LHCN-M2 (cell line): ENCODE results near the gene SLIT2. TPM values are rescaled to one million over a fixed set of nuclear protein-coding genes. Genes with fewer than 3 reads are reported as not detected.

Experiments
- DNase-seq: peaks from one replicate; pipeline ENCODE4 v3.0.0-alpha.2; 2012; ENCODE audit warnings: low read depth
- total RNA-seq: library from RNA; depleted of rRNA; stranded (reverse); fragments of >200 nt; gene quantifications from 2 replicates; pipeline ENCODE4 v1.2.3, GENCODE V29; 2014

The SLIT2 gene
- total RNA-seq, 1 experiment from 2014 or later = 2.8 TPM

GRCh38 chr4:20265726-20266125 lies 14.0 kb downstream of the SLIT2 start:
- no peak for DNase-seq

GRCh38 chr4:20266215-20267082 lies 14.7 kb downstream of the SLIT2 start:
- DNase-seq = no peak

DNA sequence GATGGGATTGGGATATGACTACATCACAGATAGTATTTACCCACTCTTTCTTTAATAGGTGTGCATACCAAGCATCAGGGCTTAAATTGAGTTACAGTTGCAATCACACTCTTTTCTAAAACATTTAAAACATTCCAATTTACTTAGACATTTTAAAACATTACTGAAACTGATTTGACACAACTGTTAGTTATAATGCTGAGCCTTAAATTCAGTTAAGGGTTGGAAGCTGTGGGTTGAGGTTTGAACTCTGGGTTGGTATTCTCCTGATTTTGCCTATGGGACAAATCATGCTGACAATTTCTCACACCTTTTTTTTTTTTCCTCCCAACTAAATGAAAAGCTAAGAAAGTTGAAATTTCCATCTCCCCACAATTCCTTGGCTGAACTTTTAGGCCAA lies 16.3 kb downstream of the SLIT2 start:
- DNase-seq = no peak

DNA sequence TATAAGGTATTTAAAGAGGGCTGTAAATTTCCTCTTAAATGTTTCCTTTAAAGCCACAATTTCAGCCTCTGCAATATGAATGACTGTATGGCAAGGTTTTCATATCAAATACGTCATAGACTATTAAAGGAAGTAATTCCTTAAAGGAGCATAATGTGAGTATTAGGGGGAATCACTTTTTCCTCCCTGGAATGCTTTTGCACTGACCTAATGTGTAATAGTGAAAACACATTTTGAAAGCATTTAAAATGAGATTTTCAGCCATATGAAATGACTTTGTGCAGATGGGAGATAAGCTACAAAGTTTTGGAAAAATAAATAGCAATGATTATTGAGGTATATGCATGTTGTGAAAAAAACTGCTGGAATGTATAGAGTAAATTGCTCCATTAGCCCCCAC lies 17.6 kb downstream of the SLIT2 start:
- DNase-seq = no peak

DNA sequence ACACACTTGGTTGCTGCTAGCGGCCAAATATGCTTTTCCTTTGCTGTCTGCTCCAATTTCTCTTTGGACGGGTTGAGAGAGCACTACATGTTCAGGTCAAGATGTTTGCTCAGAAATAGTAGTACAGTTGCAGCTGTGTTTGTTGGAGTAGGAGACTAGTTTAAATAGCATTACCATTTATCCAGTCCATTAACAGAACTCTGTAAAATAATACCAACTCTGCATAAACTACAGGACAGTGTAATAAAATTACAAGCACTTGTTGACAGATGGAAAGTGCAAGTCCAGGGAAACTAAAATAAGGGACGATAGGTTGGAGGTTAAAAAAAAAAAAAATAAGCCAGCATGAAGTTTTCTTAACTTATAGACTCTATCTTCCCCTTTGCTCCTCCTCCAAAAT lies 20.2 kb downstream of the SLIT2 start:
- no peak for DNase-seq

- peak; percentile 9 for DNase-seq
These were observed 20.7 kb downstream of the SLIT2 start for GRCh38 chr4:20272411-20272872.

- no peak for DNase-seq
These were observed 22.1 kb downstream of the SLIT2 start for GRCh38 chr4:20273793-20274192.

DNA sequence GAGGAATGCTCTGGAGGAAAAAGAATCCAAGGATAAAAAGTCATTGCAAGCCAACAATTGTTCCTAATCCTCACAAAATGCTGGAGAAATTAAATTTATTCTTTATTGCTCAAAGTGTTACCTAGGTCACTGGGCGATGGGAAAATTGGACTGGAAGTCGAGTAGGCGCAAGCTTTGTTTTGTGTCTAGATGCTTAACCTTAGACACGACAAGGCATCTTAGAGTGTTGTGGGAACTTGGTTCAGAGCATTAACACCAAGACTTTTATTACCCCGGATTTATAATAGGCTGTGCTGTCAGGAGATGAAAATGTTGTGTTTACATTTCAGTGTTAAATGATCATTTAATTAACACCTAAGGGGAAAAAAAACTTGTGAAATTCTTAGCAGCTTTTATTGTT lies 25.1 kb downstream of the SLIT2 start:
- no peak for DNase-seq

GRCh38 chr4:20278195-20278594 lies 26.5 kb downstream of the SLIT2 start:
- no peak for DNase-seq

DNA sequence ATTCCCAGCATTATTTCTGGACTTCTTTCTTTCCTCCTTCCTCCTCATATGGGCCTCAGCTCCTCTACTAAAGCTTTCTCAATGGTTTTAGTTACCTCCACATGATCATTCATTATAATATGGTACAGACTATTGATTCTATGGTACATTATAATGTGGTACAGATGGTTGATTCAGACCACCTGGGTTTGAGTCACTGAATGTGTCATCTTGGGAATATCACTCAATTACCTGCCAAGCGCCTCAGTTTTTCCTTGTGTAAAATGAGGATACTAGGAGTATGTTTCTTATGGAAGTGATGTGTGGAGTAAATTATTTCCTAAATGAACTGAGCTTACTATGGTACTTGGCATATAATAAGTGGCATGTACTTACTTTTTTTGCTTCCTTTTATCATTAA lies 27.7 kb downstream of the SLIT2 start:
- DNase-seq = no peak

GRCh38 chr4:20281453-20281852 lies 29.7 kb downstream of the SLIT2 start:
- DNase-seq = no peak

- DNase-seq = no peak
These were observed 31.3 kb downstream of the SLIT2 start for GRCh38 chr4:20283039-20283438.

DNA sequence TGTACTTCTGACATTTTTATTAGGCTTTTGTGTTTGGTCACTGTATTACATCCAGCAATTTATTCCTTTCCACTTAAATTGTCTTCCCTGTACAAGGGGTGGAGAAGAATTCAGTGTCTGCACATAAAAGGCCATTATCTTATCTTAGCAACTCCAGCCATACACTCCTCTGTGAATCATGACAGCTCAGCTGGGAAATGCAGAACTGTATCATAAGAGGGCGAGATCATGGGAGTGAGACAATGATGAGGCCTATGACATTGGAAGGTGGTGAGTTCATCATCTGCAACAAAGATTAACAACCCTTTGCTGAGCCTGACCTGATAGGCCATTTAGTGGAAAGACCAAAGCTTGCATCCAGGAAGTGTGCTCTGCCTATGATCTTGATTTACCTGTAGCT lies 33.3 kb downstream of the SLIT2 start:
- no peak for DNase-seq

DNA sequence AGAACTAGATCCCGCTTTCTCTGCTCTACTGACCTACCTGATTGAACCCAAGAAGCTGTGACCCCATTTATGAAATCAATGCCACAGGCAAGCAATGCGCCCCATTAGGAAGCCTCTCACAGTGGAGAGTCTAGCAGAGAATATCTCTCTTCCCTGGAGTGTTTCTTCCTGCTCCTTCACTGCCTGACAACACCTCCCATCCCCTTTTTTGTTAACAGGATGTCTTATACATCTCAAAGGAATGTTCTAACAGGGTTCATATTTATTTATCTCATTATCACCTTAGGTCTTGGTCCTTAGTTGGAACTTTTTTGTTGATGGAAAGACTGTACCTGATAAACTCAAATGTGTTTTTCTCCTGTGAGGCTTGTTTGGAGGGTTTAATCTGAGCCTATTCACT lies 35.5 kb downstream of the SLIT2 start:
- no peak for DNase-seq

GRCh38 chr4:20288047-20288650 lies 36.4 kb downstream of the SLIT2 start:
- DNase-seq = no peak

DNA sequence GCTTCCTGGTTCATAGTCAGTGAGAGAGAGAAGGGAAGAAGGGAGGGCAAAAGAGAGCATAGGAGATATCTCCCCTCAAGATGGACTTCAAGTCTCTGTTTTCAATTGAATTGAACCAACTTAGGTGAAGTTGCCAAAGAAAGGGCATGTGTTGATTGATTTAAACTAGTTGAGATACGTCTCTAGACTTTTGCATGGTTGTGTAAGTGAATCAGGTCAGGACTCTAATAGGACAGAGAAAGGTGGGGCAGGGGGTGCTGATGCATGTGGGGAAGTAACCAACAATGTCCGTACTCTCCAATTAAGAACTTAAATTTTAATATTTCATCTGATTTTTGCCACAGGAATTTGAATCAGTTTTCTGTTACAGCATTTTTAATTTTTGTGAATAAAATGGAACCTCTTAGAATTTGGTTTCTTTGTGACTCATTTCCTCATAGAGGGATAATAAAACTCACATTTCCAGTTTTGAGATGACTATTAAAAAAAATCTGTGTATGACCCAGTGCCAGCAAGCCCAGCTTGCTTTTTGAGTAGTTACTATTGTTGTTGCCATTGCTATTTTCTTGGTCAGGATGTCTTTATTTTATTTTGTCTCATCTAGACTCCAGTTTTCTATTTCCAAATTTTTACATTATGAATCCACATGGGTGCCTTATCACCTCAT lies 37.3 kb downstream of the SLIT2 start:
- DNase-seq = no peak

- no peak for DNase-seq
These were observed 38.1 kb downstream of the SLIT2 start for GRCh38 chr4:20289782-20290181.

GRCh38 chr4:20292739-20293138 lies 41.0 kb downstream of the SLIT2 start:
- no peak for DNase-seq

- no peak for DNase-seq
These were observed 45.6 kb downstream of the SLIT2 start for GRCh38 chr4:20297261-20297660.

- DNase-seq = no peak
These were observed 46.1 kb downstream of the SLIT2 start for GRCh38 chr4:20297783-20298182.

DNA sequence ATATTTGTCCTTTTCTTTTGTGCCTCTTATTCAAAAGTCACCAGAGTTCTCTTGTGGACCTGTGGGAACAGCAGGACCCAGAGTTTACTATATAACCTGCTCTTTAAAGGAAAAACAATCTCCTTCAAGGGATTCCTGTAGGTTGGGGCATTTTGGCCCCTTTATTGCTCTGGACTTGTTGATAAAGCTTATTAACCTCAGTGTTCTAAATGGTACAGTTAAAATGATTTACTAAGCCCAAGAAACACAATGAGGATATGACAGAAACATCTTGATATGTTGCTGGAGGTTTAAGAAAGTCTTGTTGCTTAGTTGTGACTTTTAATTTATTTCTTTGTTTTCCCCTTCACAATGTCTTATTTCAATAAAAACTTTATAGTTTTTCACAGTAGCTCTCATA lies 46.8 kb downstream of the SLIT2 start:
- no peak for DNase-seq

DNA sequence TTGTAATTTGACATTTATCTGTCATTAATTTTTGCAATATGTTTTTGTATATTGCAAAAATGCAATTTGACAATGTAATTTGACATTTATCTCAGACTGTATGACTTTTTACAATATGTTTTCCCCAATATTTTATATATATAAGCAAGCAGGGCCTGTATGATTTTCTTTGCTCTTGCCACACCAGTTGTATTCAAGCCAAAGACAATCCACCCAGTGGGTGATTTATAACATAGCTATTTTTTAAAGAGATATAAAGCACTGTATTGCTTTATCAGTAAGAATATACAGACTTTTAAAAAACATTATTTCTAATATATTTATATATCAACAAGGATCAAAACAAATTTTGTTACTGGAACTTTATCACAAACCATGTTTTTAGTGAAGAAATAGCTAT lies 47.3 kb downstream of the SLIT2 start:
- DNase-seq = no peak

- DNase-seq = peak; percentile 4
These were observed 47.8 kb downstream of the SLIT2 start for GRCh38 chr4:20299515-20299914.
